Neural progenitor cell (in vitro differentiated cells): ENCODE data around the gene CALN1. TPM values are rescaled to one million over a fixed set of nuclear protein-coding genes. Genes with fewer than 3 reads are reported as not detected.
"Not testable (repeated sequence)": the region's sequence is repeated elsewhere in the genome, so short reads cannot be mapped to it uniquely, and the experiment has no call there.

Source experiments
- DNase-seq: peaks from one replicate; pipeline ENCODE4 v3.0.0-alpha.2; 2016; ENCODE audit warnings: low spot score
- H2AFZ ChIP-seq: fragments of 200-600 bp; sonication (generic); replicated peaks from 2 replicates; pipeline ENCODE4 v1.6.1; 2016; ENCODE audit warnings: antibody characterized with exemption
- H3F3A ChIP-seq: fragments of 200-600 bp; sonication (generic); 2 replicates; pipeline ENCODE4 v1.6.1; 2016; ENCODE audit warnings: antibody characterized with exemption, low read depth
- H3K27ac ChIP-seq: fragments of 200-600 bp; sonication (generic); 2 replicates; pipeline ENCODE4 v1.5.1; 2016; ENCODE audit warnings: mild to moderate bottlenecking
- H3K27me3 ChIP-seq: fragments of 200-600 bp; sonication (generic); 2 replicates; pipeline ENCODE4 v1.6.1; 2016; ENCODE audit warnings: mild to moderate bottlenecking, moderate library complexity
- H3K36me3 ChIP-seq: fragments of 200-600 bp; sonication (generic); 2 replicates; pipeline ENCODE4 v1.5.1; 2016
- H3K4me1 ChIP-seq: fragments of 200-600 bp; sonication (generic); 2 replicates; pipeline ENCODE4 v1.6.1; 2016; ENCODE audit warnings: mixed run types
- H3K4me2 ChIP-seq: fragments of 200-600 bp; sonication (generic); 2 replicates; pipeline ENCODE4 v1.6.1; 2016
- H3K4me3 ChIP-seq: fragments of 200-600 bp; sonication (generic); 2 replicates; pipeline ENCODE4 v1.5.1; 2016
- H3K79me2 ChIP-seq: fragments of 200-600 bp; sonication (generic); 2 replicates; pipeline ENCODE4 v1.6.1; 2016; ENCODE audit warnings: low read depth
- H3K9ac ChIP-seq: fragments of 200-600 bp; sonication (generic); 2 replicates; pipeline ENCODE4 v1.6.1; 2016
- H3K9me3 ChIP-seq: fragments of 200-600 bp; sonication (generic); 2 replicates; pipeline ENCODE4 v1.5.1; 2016; ENCODE audit warnings: low read depth
- H4K20me1 ChIP-seq: fragments of 200-600 bp; sonication (generic); 2 replicates; pipeline ENCODE4 v1.6.1; 2016; ENCODE audit warnings: low read depth
- H3K27ac Mint-ChIP-seq: 3 replicates; pipeline ENCODE4 v1.8.0; 2021; ENCODE audit warnings: mixed read lengths
- H3K27me3 Mint-ChIP-seq: 2 replicates; pipeline ENCODE4 v1.8.0; 2022; ENCODE audit warnings: low read depth, mild to moderate bottlenecking, inconsistent platforms, moderate library complexity, mixed read lengths; ENCODE audit not compliant: insufficient read depth
- H3K36me3 Mint-ChIP-seq: 3 replicates; pipeline ENCODE4 v1.8.0; 2021; ENCODE audit warnings: mixed read lengths
- H3K4me1 Mint-ChIP-seq: 3 replicates; pipeline ENCODE4 v1.8.0; 2021; ENCODE audit warnings: mixed read lengths
- H3K4me3 Mint-ChIP-seq: 3 replicates; pipeline ENCODE4 v1.8.0; 2021; ENCODE audit warnings: mild to moderate bottlenecking, moderate library complexity, mixed read lengths
- H3K9me3 Mint-ChIP-seq: 3 replicates; pipeline ENCODE4 v1.8.0; 2020; ENCODE audit warnings: mixed read lengths
- EZH2 ChIP-seq: fragments of 200-600 bp; sonication (generic); IDR thresholded peaks from 2 replicates; pipeline ENCODE4 v1.6.1; 2017; ENCODE audit warnings: antibody characterized with exemption, mild to moderate bottlenecking, moderate library complexity
- EZH2phosphoT487 ChIP-seq: fragments of 200-600 bp; sonication (generic); IDR thresholded peaks from 2 replicates; pipeline ENCODE4 v1.6.1; 2017; ENCODE audit warnings: antibody characterized with exemption
- total RNA-seq: library from RNA; depleted of rRNA; stranded (reverse); fragments of >200 nt; gene quantifications from 2 replicates; pipeline ENCODE4 v1.2.3, GENCODE V29; 2015; ENCODE audit warnings: low replicate concordance
- TF ChIP-seq, protein P1 (sequence below): fragments of 200-600 bp; sonication (generic); IDR thresholded peaks from 2 replicates; pipeline ENCODE4 v1.5.1; 2017; ENCODE audit warnings: antibody characterized with exemption, mild to moderate bottlenecking

The CALN1 gene
- total RNA-seq, 1 donor from 2014 or later = 3.1 TPM

GRCh38 chr7:72077786-72078185 lies 334.4 kb downstream of the CALN1 start:
- no peaks in the 10 kb centered on the region for H3F3A ChIP-seq
- no peaks in the 10 kb centered on the region for H3K4me1 ChIP-seq

GRCh38 chr7:72072901-72073300 lies 339.2 kb downstream of the CALN1 start:
- no peak overlapping the region for H3K4me3 ChIP-seq
- no peak overlapping the region for H3K9ac ChIP-seq
- H3K27me3 ChIP-seq = no peaks in the 10 kb centered on the region
- H3K36me3 Mint-ChIP-seq = no peaks in the 10 kb centered on the region
- no peaks in the 10 kb centered on the region for H3K4me1 ChIP-seq
- DNase-seq = no peak
- no peaks in the 10 kb centered on the region for H3K27me3 Mint-ChIP-seq
- no peaks in the 10 kb centered on the region for H3K9me3 Mint-ChIP-seq
- no peak overlapping the region for H3K4me2 ChIP-seq
- H3K79me2 ChIP-seq = no peaks in the 10 kb centered on the region
- H3K36me3 ChIP-seq = no peaks in the 10 kb centered on the region
- no peak overlapping the region for H3K27ac Mint-ChIP-seq
- no peaks in the 10 kb centered on the region for H3F3A ChIP-seq
- no peak overlapping the region for H3K27ac ChIP-seq
- TF ChIP-seq, protein P1, sequence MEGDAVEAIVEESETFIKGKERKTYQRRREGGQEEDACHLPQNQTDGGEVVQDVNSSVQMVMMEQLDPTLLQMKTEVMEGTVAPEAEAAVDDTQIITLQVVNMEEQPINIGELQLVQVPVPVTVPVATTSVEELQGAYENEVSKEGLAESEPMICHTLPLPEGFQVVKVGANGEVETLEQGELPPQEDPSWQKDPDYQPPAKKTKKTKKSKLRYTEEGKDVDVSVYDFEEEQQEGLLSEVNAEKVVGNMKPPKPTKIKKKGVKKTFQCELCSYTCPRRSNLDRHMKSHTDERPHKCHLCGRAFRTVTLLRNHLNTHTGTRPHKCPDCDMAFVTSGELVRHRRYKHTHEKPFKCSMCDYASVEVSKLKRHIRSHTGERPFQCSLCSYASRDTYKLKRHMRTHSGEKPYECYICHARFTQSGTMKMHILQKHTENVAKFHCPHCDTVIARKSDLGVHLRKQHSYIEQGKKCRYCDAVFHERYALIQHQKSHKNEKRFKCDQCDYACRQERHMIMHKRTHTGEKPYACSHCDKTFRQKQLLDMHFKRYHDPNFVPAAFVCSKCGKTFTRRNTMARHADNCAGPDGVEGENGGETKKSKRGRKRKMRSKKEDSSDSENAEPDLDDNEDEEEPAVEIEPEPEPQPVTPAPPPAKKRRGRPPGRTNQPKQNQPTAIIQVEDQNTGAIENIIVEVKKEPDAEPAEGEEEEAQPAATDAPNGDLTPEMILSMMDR = no peak
- TF ChIP-seq EZH2phosphoT487 (no peak), EZH2 (no peak)
- no peak overlapping the region for H3K4me3 Mint-ChIP-seq
- H3K4me1 Mint-ChIP-seq = no peaks in the 10 kb centered on the region
- H4K20me1 ChIP-seq = no peaks in the 10 kb centered on the region
- no peaks in the 10 kb centered on the region for H3K9me3 ChIP-seq
- H2AFZ ChIP-seq = no peak overlapping the region

More at GRCh38 chr7:72077786-72078185, 334.4 kb downstream of the CALN1 start:
- no peaks in the 10 kb centered on the region for H3K79me2 ChIP-seq
- H3K4me3 ChIP-seq = no peak overlapping the region
- no peak for TF ChIP-seq EZH2
- TF ChIP-seq EZH2phosphoT487 = no peak
- TF ChIP-seq, protein P1 = no peak
- H3K9me3 ChIP-seq = no peaks in the 10 kb centered on the region
- Mint-ChIP-seq H3K4me1 (no peaks in the 10 kb centered on the region), H3K36me3 (no peaks in the 10 kb centered on the region), H3K9me3 (no peaks in the 10 kb centered on the region), H3K27me3 (peaks cover under 1% of the 10 kb centered on the region), H3K4me3 (no peak overlapping the region), H3K27ac (no peak overlapping the region)
- H3K9ac ChIP-seq = no peak overlapping the region
- H3K27ac ChIP-seq = no peak overlapping the region
- no peaks in the 10 kb centered on the region for H4K20me1 ChIP-seq
- H3K36me3 ChIP-seq = no peaks in the 10 kb centered on the region
- H3K27me3 ChIP-seq = no peaks in the 10 kb centered on the region
- H3K4me2 ChIP-seq = no peak overlapping the region
- no peak overlapping the region for H2AFZ ChIP-seq
- no peak for DNase-seq

DNA sequence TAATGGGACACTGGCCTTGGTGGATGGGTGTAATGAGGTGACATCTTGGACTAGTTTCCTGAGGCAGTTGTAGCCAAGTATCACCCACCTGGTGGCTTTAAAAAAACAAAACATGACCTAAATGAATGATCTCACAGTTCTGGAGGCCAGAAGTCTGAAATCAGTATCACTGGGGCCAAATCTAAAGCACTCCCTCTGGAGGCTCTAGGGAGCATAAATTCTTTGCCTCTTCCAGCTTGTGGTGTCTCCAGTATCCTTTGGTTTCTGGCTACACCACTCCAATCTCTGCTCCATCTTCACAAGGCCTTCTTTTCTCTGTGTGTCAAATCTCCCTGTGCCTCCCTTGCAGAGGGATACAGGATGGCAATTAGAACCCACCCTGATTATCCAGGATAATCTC lies 342.9 kb downstream of the CALN1 start:
- no peak overlapping the region for H3K4me3 Mint-ChIP-seq
- peaks cover 6% of the 10 kb centered on the region for H3K27me3 Mint-ChIP-seq
- H3K4me1 ChIP-seq = peaks cover 5% of the 10 kb centered on the region
- H3K36me3 Mint-ChIP-seq = no peaks in the 10 kb centered on the region
- H3K9me3 Mint-ChIP-seq = no peaks in the 10 kb centered on the region
- no peaks in the 10 kb centered on the region for H3K79me2 ChIP-seq
- no peak overlapping the region for H3K27ac Mint-ChIP-seq
- no peak overlapping the region for H3K9ac ChIP-seq
- no peaks in the 10 kb centered on the region for H3F3A ChIP-seq
- no peaks in the 10 kb centered on the region for H3K36me3 ChIP-seq
- H3K4me1 Mint-ChIP-seq = no peaks in the 10 kb centered on the region
- TF ChIP-seq EZH2 (no peak), EZH2phosphoT487 (no peak)
- TF ChIP-seq, protein P1 = peak; percentile 21
- no peaks in the 10 kb centered on the region for H3K9me3 ChIP-seq
- no peak overlapping the region for H3K4me2 ChIP-seq
- no peak overlapping the region for H3K27ac ChIP-seq
- no peak for DNase-seq
- no peak overlapping the region for H3K4me3 ChIP-seq
- no peaks in the 10 kb centered on the region for H3K27me3 ChIP-seq
- no peaks in the 10 kb centered on the region for H4K20me1 ChIP-seq
- no peak overlapping the region for H2AFZ ChIP-seq

DNA sequence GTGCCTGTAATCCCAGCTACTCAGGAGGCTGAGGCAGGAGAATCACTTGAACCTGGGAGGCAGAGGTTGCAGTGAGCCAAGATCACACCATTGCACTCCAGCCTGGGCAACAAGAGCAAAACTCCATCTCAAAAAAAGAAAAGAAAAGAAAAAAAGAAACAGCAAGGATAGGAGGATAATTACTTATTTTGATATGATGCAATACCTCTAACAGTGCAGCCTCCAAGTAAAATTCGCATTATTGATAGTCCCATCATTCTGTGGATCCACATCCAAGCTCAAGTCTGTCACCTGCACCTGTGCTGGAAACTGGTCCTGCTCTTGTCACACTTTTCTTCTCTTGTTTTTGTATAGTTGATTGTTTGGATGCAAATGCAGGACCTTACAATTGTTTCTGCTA lies 346.4 kb downstream of the CALN1 start:
- H3K27me3 ChIP-seq, H3K79me2 ChIP-seq, H3K36me3 ChIP-seq, H3K27ac ChIP-seq, H3K9ac ChIP-seq, H3K27ac Mint-ChIP-seq, H3K4me1 Mint-ChIP-seq, H3K36me3 Mint-ChIP-seq, H3F3A ChIP-seq, H3K27me3 Mint-ChIP-seq, H4K20me1 ChIP-seq, H2AFZ ChIP-seq, H3K9me3 ChIP-seq, H3K4me1 ChIP-seq, H3K4me2 ChIP-seq, DNase-seq, H3K9me3 Mint-ChIP-seq, H3K4me3 ChIP-seq, H3K4me3 Mint-ChIP-seq: not testable (repeated sequence)
